HG03378 (cell line): ENCODE results near the gene SCN2A.

Experiments
- ATAC-seq: cut with Tn5 transposase; IDR thresholded peaks from one replicate; pipeline ENCODE4 v1.9.1; 2021; ENCODE audit warnings: mild to moderate bottlenecking, moderate library complexity; ENCODE audit not compliant: unreplicated experiment

The SCN2A gene

GRCh38 chr2:165410276-165410675 lies 171.1 kb downstream of the SCN2A start:
- ATAC-seq = no peak

DNA sequence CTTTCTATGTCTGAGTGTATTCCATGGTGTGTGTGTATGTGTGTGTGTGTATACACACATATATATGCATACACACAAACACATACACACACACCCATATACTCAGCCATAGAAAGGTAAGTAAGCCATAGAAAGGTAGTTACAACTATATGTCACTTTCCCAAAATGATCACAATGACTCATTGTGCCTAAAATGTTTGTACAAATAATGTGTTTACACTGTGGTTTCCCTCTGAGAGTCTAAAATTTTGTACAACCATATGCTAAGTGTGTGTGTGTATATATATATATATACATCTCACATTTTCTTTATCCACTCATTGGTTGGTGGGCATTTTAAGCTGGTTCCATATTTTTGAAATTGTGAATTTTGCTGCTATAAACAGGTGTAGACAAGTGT lies 175.0 kb downstream of the SCN2A start:
- ATAC-seq = no peak

DNA sequence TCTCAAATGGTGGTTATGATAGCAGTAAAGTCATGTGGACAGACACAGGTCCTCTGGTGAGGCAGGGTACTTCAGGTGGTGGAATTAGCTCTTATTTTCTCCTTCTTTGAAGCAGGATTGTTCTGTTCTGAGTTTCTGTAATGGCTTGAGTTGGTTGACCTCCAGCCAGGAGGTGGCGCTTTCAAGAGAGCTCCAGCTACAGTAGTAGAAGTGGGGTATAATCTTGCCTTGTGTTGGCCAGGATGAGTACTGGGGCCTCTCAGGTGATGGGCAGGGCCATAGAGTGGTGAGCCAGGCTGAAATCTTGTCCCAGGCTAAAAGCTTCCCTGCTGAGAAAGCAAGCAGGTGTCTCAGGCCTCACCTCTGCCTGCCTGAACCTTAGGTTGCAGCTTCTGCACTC lies 177.8 kb downstream of the SCN2A start:
- ATAC-seq = no peak

DNA sequence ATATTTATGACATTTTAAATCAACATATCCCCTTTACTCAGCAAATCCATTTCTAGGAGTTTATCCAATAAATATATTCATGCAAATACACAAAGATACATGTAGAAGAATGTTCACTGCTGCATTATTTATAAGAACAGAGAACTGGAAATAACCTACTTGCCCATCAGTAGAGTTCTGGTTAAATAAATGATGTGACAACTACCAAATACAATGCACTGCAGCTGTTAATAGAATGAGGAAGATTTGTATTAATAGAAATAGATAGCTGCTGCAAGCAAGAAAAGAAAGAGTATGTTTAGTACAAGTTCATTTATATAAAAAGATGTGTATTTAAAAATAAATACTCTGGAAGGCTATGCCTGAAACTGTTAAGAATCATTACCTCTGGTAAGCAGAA lies 181.0 kb downstream of the SCN2A start:
- ATAC-seq = no peak

DNA sequence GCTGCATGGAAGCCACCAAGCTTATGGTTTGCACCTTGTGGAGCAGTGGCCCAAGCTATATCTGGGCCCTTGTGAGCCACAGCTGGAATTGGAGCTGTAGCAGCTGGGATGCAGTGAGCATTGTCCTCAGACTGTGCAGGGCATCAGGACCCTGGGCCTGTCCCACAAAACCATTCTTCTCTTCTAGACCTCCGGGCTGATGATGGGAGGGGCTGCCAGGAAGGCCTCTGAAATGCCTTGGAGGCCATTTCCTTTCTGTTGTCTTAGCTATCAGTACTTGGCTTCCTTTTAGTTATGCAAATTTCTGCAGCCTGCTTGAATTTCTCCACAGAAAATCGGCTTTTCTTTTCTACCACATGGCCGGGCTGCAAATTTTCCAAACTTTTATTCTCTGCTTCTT lies 183.9 kb downstream of the SCN2A start:
- no peak for ATAC-seq

- ATAC-seq = no peak
These were observed 186.3 kb downstream of the SCN2A start for GRCh38 chr2:165425556-165425955.

- ATAC-seq = no peak
These were observed 188.5 kb downstream of the SCN2A start for GRCh38 chr2:165427686-165428085.

DNA sequence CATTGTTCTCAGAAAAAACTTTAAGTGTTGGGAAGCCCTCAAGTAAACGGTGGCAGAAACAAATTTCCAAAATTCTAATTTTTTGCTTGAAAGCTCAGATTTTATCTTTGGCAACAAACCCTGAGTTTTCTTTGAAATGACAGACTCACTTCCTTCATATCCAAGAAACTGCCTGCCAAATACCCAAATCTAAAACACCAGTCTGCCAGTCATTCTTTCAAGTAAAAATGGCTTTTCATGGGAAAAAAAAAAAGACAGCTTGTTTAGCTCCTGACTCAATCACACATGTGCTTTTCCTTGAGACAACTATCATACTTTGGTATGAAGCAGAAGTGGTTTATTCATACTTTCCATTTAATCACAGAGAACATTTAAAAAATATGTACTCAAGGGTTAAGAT lies 189.7 kb downstream of the SCN2A start:
- no peak for ATAC-seq

DNA sequence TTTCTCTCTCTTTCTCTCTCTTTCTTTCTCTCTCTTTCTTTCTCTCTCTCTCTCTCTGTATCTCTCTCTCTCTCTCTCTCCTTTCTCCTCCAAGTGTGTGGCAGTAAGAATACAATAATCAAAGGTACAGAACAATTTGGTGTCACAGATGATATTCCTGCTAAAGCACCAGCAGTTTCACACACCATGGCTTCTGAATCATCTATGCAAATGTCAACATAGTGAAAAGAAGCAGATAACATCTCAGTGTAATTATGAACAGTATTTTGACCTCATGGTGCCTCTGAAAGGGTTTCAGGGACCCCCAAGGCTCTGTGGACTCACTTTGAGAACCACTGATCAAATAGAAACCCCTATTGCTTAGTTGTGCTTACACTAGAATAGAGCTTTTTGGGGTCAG lies 191.8 kb downstream of the SCN2A start:
- ATAC-seq = no peak

DNA sequence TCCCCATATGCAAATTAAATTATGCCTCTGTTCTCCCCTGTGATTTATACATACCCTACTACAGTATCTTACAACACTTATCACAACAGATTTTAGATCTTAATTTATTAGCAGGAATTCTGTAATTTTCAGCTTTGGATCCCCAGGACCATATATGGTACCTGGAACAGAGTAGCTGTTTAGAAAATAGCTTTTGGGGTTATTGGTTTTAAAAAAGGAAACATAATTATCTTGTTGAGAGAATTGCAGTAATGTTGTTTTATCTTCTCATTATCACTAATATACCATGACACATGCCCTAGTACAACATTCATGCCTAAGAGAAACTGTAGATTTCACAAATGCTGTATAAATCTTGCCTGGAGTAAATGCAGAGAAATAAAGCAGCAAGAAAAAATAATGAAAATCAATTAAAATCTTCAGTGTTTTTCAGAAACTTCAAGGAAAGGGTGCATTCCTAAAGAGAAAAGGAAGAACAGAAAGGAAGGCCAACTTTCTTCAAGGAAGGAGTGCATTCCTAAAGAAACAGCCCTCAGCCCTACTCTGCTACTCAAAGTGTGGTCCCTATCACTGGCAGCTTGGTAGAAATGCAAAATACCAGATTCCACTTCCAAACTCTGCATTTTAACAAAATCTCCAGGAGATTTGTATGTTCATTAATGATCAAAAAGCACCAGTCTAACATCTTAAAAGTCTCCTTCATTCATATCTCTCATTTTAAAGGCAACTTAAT lies 193.2 kb downstream of the SCN2A start:
- ATAC-seq = no peak

GRCh38 chr2:165434865-165435496 lies 195.8 kb downstream of the SCN2A start:
- ATAC-seq = no peak

DNA sequence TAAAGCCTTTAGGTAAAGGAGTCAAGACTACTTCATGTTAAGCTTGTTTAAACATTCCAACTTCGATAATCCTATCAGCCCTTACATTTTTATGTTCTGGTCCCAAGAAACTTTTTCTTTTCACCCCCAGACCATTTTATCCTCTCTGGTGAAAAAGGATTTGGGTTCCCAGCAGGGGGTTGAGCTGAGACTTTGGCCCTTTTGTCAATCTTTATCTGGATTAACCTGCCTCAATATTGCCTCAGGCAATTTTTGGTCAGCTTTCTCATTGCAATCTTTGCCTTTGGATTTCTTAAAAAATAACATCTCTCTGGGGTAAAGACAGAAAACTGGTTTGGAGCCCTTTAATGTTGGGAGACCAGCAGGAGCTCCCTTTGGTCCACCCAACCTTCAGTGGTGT lies 196.4 kb downstream of the SCN2A start:
- no peak for ATAC-seq

GRCh38 chr2:165436559-165436958 lies 197.3 kb downstream of the SCN2A start:
- peak; percentile 86 for ATAC-seq

- no peak for ATAC-seq
These were observed 201.2 kb downstream of the SCN2A start for GRCh38 chr2:165440367-165440766.
